Bronchial epithelial cell (primary cell): Measurements from ENCODE around the gene PLK3. TPM values are rescaled to one million over a fixed set of nuclear protein-coding genes. Genes with fewer than 3 reads are reported as not detected.
A peak's percentile ranks its signal among the peaks of the same experiment; 100 is the strongest.
"Not testable (repeated sequence)": the region's sequence is repeated elsewhere in the genome, so short reads cannot be mapped to it uniquely, and the experiment has no call there.

Experiments used
- DNase-seq: peaks from one replicate; pipeline ENCODE4 v3.0.0-alpha.2; 2010; ENCODE audit warnings: low read depth
- FAIRE-seq: peaks from 2 replicates; lab custom pipeline; 2011; peaks lifted over from hg19 to GRCh38; lab: Jason Lieb, UNC
- H3K27me3 ChIP-seq: 2 replicates; pipeline ENCODE4 v1.5.1; 2011; ENCODE audit warnings: low read length; ENCODE audit not compliant: control insufficient read depth, insufficient read depth
- H3K36me3 ChIP-seq: 2 replicates; pipeline ENCODE4 v1.5.1; 2011; ENCODE audit warnings: low read length; ENCODE audit not compliant: control insufficient read depth, insufficient read depth
- H3K4me3 ChIP-seq: 2 replicates; pipeline ENCODE4 v1.5.1; 2011; ENCODE audit warnings: mild to moderate bottlenecking, low read depth, low read length, control low read depth
- total RNA-seq: library from RNA; depleted of rRNA; stranded (reverse); fragments of >200 nt; gene quantifications from 2 replicates; pipeline ENCODE4 v1.2.1, GENCODE V29; 2014
- TF ChIP-seq, protein P1 (sequence below): IDR thresholded peaks from 2 replicates; pipeline ENCODE4 v1.5.1; 2011; ENCODE audit warnings: mild to moderate bottlenecking, moderate library complexity, low read length, control low read depth, inconsistent platforms; ENCODE audit not compliant: insufficient read depth, severe bottlenecking

Gene PLK3
- total RNA-seq, 1 donor from 2014 or later: 19.5 TPM

DNA sequence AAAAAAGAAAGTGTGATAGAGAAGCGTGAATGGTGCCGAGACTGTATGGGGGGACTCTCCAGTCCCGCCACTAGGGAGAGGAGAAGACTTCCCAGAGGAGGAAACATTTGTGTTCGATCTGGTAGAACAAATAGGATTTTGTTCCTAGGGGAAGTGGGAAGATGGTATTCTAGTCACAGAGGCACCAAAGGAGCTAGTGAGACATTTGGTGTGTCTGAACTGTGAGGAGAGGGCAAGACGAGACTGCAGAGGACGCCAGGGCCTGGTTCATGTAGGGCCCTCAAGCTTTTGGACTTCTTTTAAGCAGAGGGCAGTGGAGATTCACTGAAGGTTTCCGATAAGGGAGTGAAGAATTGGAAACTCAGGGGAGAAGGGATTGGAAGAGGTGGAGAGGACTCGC, 11.1 kb downstream of the PLK3 start:
- DNase-seq (no peak), FAIRE-seq (no peak)

DNA sequence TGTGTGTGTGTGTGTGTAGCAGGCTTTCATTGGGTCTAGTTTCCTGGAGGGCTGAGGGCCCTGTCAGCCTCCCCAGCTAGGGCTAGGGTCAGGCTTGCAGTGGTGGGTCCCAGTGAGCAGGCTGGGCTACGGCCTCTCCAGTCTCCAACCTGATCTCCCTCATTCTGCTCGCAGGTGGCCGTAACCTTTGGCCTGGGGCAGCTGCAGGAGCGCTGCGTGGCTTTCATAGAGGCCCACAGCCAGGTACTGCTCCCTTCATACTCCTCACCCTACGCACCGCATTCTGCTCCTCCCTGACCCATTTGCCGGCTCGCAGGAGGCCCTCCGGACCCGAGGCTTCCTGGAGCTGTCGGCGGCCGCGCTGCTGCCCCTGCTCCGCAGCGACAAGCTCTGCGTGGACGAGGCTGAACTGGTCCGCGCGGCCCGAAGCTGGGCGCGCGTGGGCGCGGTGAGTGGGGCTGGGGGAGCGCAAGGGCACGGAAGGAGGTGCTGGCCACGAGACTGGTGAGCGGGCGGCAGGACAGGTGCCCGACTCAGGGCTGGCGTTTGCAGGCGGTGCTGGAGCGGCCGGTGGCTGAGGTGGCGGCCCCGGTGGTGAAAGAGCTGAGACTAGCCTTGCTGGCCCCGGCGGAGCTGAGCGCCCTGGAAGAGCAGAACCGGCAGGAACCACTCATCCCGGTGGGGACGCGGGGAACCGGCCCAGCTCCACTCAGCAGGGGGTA, 12.8 kb downstream of the PLK3 start:
- no peak for DNase-seq
- H3K36me3 ChIP-seq: peaks cover 1% of the 10 kb centered on the region
- no peak overlapping the region for H3K4me3 ChIP-seq
- H3K27me3 ChIP-seq: no peaks in the 10 kb centered on the region
- TF ChIP-seq, protein P1, sequence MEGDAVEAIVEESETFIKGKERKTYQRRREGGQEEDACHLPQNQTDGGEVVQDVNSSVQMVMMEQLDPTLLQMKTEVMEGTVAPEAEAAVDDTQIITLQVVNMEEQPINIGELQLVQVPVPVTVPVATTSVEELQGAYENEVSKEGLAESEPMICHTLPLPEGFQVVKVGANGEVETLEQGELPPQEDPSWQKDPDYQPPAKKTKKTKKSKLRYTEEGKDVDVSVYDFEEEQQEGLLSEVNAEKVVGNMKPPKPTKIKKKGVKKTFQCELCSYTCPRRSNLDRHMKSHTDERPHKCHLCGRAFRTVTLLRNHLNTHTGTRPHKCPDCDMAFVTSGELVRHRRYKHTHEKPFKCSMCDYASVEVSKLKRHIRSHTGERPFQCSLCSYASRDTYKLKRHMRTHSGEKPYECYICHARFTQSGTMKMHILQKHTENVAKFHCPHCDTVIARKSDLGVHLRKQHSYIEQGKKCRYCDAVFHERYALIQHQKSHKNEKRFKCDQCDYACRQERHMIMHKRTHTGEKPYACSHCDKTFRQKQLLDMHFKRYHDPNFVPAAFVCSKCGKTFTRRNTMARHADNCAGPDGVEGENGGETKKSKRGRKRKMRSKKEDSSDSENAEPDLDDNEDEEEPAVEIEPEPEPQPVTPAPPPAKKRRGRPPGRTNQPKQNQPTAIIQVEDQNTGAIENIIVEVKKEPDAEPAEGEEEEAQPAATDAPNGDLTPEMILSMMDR: no peak
- FAIRE-seq: no peak

More for the DNA sequence above, 11.1 kb downstream of the PLK3 start:
- TF ChIP-seq, protein P1: no peak
- Histone ChIP-seq H3K4me3 (no peak overlapping the region), H3K27me3 (no peaks in the 10 kb centered on the region), H3K36me3 (peaks cover 4% of the 10 kb centered on the region)

DNA sequence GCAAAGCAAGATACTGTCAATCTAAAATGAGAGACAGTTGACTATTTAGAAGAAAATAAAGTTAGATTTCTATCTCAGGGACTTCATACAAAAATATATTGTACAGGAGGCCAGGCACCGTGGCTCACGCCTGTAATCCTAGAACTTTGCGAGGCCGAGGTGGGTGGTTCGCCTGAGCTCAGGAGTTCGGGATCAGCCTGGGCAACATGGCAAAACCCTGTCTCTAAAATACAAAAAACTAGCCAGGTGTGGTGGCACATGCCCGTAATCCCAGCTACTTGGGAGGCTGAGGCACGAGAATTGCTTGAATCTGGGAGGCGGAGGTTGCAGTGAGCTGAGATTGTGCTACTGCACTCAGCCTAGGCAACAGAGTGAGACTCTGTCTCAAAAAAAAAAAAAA, 15.7 kb downstream of the PLK3 start:
- not testable (repeated sequence) for H3K27me3 ChIP-seq, H3K4me3 ChIP-seq, DNase-seq, H3K36me3 ChIP-seq, FAIRE-seq

DNA sequence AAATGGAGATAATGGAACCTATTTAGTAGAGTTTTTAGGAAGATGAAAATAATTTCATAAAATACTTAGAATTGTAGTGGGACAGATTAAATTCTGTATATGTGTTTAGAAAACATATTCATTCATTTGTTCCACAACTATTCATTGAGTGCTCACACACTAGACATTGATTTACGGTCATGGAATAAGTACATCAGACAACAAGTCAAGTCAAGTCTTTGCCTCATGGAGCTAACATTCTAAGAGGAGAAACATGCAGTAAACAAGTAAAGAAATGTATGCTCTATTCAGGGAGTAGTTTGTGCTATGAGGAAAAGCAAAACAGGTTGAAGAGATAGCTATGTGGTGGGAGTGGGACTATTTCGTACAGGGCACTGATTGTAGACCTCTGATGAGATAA, 17.1 kb downstream of the PLK3 start:
- H3K27me3 ChIP-seq: no peaks in the 10 kb centered on the region
- TF ChIP-seq, protein P1: no peak
- DNase-seq (no peak), FAIRE-seq (no peak)
- no peak overlapping the region for H3K4me3 ChIP-seq
- no peaks in the 10 kb centered on the region for H3K36me3 ChIP-seq

DNA sequence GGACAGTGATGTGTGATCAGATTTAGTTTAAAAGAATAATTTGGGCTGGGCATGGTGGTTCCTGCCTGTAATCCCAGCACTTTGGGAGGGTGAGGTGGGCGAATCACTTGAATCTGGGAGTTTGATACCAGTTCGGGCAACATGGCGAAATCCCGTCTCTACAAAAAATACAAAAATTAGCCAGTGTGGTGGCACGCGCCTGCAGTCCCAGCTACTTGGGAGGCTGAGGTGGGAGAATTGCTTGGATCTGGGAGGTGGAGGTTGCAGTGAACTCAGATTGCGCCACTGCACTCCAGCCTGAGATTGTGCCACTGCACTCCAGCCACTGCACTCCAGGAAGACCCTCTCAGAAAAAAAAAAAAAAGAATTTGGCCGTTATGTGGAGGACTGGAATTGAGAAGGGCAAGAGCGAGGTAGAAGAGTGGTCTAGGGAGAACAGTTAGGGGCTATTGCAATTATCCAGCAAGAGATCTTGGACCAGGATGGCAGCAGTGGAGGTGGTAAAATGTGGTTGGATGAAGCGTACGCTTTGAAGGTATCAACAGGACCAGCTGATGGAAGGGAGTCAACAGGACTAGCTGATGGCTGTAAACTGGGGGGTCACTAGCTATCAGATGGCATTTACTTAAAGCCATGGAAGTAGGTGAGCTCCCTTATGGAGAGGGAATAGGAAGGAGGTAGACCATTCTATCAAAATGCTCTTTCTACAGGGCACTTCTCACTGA, 17.8 kb downstream of the PLK3 start:
- H3K36me3 ChIP-seq: no peaks in the 10 kb centered on the region
- no peaks in the 10 kb centered on the region for H3K27me3 ChIP-seq
- DNase-seq (no peak), FAIRE-seq (no peak)
- TF ChIP-seq, protein P1: no peak
- no peak overlapping the region for H3K4me3 ChIP-seq

DNA sequence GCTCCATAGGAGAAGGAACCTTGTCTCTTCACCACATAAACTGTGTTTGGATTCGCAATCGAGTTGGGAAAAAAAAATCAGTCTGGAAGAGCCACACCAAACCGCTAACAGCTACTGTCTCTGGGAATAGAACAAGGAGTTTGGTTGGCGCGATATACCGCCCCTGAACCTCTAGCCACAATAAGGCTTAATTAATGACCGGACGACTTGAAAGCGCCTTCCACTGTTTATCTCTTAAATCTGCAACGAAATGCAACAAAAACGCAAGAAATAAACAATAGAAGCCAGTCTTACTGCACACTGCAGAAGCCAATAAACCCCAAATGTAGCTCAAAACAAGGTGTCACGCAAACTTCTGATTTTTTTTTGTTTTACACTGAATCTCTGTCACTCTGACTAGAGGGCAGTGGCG, 19.0 kb downstream of the PLK3 start:
- TF ChIP-seq, protein P1: no peak
- Histone ChIP-seq H3K27me3 (no peaks in the 10 kb centered on the region), H3K4me3 (peak overlapping the region; percentile 45), H3K36me3 (no peaks in the 10 kb centered on the region)
- no peak for DNase-seq
- FAIRE-seq: no peak
